DND-41 (cell line): ENCODE data around the gene BMP7.

Source experiments
- EZH2 ChIP-seq: IDR thresholded peaks from 3 replicates; pipeline ENCODE4 v1.6.1; 2012; ENCODE audit warnings: borderline replicate concordance, low read depth, mild to moderate bottlenecking, moderate library complexity, low read length, inconsistent platforms; ENCODE audit not compliant: severe bottlenecking
- TF ChIP-seq, protein P1 (sequence below): IDR thresholded peaks from 2 replicates; pipeline ENCODE4 v1.5.1; 2012; ENCODE audit warnings: borderline replicate concordance, low read length, moderate library complexity, mild to moderate bottlenecking; ENCODE audit not compliant: poor library complexity, severe bottlenecking; ENCODE audit errors: extremely low read depth

DNA sequence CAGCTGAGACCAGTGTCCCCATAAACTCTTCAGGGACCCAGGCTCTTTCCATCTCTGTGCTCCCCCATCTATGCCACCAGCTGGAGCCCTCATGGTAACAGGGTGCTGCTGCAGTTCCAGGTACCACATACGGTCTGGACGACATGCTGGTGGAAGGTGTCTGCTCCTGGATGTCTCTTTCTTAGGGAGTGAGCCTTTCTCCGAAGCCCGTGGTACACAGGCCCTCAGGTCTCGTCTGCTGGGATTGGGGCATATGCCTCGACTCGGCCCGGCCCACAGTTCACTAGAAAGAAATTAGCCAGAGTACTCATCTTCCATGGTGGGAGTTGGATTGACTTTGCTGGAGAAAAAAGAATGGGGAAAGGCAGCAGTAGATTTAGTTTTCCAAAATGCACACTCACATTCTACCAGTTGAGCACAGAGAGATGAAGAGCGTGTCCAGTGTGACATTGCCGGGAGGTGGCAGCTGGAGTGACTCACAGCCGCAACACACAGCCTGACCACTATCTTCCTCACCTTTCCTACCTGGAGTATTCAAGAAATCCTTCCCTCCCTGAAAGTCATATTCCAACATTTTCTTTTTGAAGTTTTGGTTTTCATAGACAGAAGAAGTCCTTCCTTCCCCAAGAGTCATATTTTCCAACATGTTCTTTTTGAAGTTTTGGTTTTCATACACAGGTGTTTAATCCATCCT lies 44.5 kb upstream of the BMP7 start:
- TF ChIP-seq, protein P1, sequence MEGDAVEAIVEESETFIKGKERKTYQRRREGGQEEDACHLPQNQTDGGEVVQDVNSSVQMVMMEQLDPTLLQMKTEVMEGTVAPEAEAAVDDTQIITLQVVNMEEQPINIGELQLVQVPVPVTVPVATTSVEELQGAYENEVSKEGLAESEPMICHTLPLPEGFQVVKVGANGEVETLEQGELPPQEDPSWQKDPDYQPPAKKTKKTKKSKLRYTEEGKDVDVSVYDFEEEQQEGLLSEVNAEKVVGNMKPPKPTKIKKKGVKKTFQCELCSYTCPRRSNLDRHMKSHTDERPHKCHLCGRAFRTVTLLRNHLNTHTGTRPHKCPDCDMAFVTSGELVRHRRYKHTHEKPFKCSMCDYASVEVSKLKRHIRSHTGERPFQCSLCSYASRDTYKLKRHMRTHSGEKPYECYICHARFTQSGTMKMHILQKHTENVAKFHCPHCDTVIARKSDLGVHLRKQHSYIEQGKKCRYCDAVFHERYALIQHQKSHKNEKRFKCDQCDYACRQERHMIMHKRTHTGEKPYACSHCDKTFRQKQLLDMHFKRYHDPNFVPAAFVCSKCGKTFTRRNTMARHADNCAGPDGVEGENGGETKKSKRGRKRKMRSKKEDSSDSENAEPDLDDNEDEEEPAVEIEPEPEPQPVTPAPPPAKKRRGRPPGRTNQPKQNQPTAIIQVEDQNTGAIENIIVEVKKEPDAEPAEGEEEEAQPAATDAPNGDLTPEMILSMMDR, result no peak
- TF ChIP-seq EZH2, result no peak
